DOHH2 (cell line): ENCODE data around the gene PARD6B.
"Not testable (repeated sequence)": the region's sequence is repeated elsewhere in the genome, so short reads cannot be mapped to it uniquely, and the experiment has no call there.

ENCODE experiments used
- H3F3A ChIP-seq: fragments of 200-600 bp; sonication (generic), shearing (Covaris generic); 2 replicates; pipeline ENCODE4 v1.6.0; 2016; ENCODE audit warnings: antibody characterized with exemption, mild to moderate bottlenecking; ENCODE audit not compliant: control insufficient read depth, insufficient read depth
- H3K27ac ChIP-seq: fragments of 200-600 bp; sonication (generic); 2 replicates; pipeline ENCODE4 v1.5.1; 2014; ENCODE audit warnings: low read depth, mild to moderate bottlenecking, low read length, moderate library complexity
- H3K27me3 ChIP-seq: fragments of 200-600 bp; sonication (generic); 2 replicates; pipeline ENCODE4 v1.6.1; 2014; ENCODE audit warnings: mild to moderate bottlenecking, low read length, mixed read lengths; ENCODE audit not compliant: control insufficient read depth
- H3K36me3 ChIP-seq: fragments of 200-600 bp; sonication (generic); 2 replicates; pipeline ENCODE4 v1.6.1; 2014; ENCODE audit warnings: mild to moderate bottlenecking, low read length, moderate library complexity, mixed read lengths; ENCODE audit not compliant: control insufficient read depth
- H3K4me1 ChIP-seq: fragments of 200-600 bp; sonication (generic); 2 replicates; pipeline ENCODE4 v1.6.1; 2014; ENCODE audit warnings: mild to moderate bottlenecking, low read length, mixed read lengths; ENCODE audit not compliant: control insufficient read depth
- H3K4me2 ChIP-seq: fragments of 200-600 bp; sonication (generic); 2 replicates; pipeline ENCODE4 v1.6.0; 2014; ENCODE audit warnings: mild to moderate bottlenecking, low read length, moderate library complexity
- H3K4me3 ChIP-seq: fragments of 200-600 bp; sonication (generic); 2 replicates; pipeline ENCODE4 v1.5.1; 2014; ENCODE audit warnings: mild to moderate bottlenecking, low read length, mixed read lengths
- H3K79me2 ChIP-seq: fragments of 200-600 bp; sonication (generic); 2 replicates; pipeline ENCODE4 v1.6.1; 2014; ENCODE audit warnings: mild to moderate bottlenecking, low read length, mixed read lengths; ENCODE audit not compliant: control insufficient read depth
- H3K9me2 ChIP-seq: fragments of 200-600 bp; sonication (generic); replicated peaks from 2 replicates; pipeline ENCODE4 v1.6.1; 2014; ENCODE audit warnings: mild to moderate bottlenecking, low read length, mixed read lengths; ENCODE audit not compliant: control insufficient read depth
- H3K9me3 ChIP-seq: fragments of 200-600 bp; sonication (generic); 2 replicates; pipeline ENCODE4 v1.6.1; 2014; ENCODE audit warnings: antibody characterized with exemption, low read length, mixed read lengths; ENCODE audit not compliant: control insufficient read depth, insufficient read depth
- H4K20me1 ChIP-seq: fragments of 200-600 bp; sonication (generic); 2 replicates; pipeline ENCODE4 v1.6.0; 2014; ENCODE audit warnings: low read depth, mild to moderate bottlenecking, antibody characterized with exemption, low read length, moderate library complexity; ENCODE audit not compliant: control insufficient read depth, insufficient read depth
- CTCF ChIP-seq: fragments of 200-600 bp; sonication (generic); IDR thresholded peaks from one replicate; pipeline ENCODE4 v1.5.1; 2014; ENCODE audit warnings: antibody characterized with exemption, mild to moderate bottlenecking, low read depth, low read length; ENCODE audit not compliant: poor library complexity, severe bottlenecking
- EZH2phosphoT487 ChIP-seq: fragments of 200-600 bp; sonication (generic); IDR thresholded peaks from 2 replicates; pipeline ENCODE4 v1.6.1; 2017; ENCODE audit warnings: borderline replicate concordance, mild to moderate bottlenecking, antibody characterized with exemption, low read length, moderate library complexity, mixed read lengths

PARD6B gene

DNA sequence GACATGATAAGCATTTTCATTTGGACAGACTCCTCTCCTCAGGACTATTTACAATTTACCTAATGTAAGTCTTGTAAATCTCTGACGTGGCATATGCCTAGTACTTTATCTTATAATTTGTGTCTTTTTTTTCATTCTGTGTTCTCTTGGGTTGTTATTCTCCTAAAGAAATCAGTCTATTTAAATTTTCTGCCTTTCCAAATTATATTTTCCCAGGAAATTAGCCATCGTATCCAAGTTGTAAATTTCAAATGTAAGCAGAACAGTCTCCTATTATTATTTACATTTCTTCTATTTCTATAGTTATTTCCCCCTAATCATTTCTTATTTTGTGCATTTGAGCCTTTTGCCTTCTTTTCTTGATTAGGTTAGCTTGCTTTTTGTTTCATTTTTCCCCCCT is 46.0 kb downstream of the PARD6B start:
- H3F3A ChIP-seq = no peaks in the 10 kb centered on the region
- no peak overlapping the region for H3K27ac ChIP-seq
- H3K4me1 ChIP-seq = no peaks in the 10 kb centered on the region
- no peaks in the 10 kb centered on the region for H3K9me3 ChIP-seq
- no peaks in the 10 kb centered on the region for H3K27me3 ChIP-seq
- no peak overlapping the region for H3K4me3 ChIP-seq
- no peaks in the 10 kb centered on the region for H3K36me3 ChIP-seq
- TF ChIP-seq EZH2phosphoT487 (no peak), CTCF (no peak)
- no peak overlapping the region for H3K4me2 ChIP-seq
- no peaks in the 10 kb centered on the region for H3K79me2 ChIP-seq
- H4K20me1 ChIP-seq = no peaks in the 10 kb centered on the region
- no peaks in the 10 kb centered on the region for H3K9me2 ChIP-seq

DNA sequence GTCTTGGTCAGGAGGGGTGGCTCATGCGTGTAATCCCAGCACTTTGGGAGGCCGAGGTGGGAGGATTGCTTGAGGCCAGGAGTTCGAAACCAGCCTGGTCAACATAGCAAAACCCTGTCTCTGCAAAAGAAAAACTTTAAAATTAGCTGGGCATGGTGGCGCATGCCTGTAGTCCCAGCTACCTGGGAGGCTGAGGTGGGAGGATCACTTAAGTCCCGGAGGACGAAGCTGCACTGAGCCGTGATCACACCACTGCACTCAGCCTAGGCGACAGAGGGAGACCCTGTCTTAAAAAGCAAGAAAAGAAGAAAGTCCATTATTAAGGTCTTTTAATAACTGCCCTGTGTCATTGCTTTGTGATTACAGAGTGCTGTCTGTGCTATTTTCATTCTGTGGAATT is 47.6 kb downstream of the PARD6B start:
- not testable (repeated sequence) for H3K4me3 ChIP-seq, H3K9me3 ChIP-seq, H4K20me1 ChIP-seq, H3K79me2 ChIP-seq, H3K4me1 ChIP-seq, H3K36me3 ChIP-seq, H3K27ac ChIP-seq, H3K4me2 ChIP-seq, H3K27me3 ChIP-seq, H3F3A ChIP-seq, H3K9me2 ChIP-seq

DNA sequence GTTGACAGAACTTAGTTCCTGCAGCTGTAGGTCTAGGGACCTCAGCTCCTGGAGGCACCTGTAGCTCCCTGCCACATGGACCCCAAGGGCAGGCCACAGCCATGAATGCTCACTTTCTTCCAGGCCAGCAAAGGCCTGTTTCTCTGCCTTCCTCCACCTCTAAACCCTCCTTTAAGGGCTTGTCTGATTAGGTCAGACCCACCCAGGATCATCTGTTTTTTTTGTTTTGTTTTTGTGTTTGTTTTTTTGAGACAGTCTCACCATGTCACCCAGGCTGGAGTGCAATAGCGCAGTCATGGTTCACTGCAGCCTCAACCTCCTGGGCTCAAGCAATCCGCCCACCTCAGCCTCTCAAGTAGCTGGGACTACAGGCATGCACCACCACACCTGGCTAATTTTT is 52.0 kb downstream of the PARD6B start:
- Histone ChIP-seq H3K4me3 (no peak overlapping the region), H3K27me3 (no peaks in the 10 kb centered on the region), H3K4me1 (peaks cover 9% of the 10 kb centered on the region), H3K4me2 (no peak overlapping the region), H4K20me1 (no peaks in the 10 kb centered on the region), H3K27ac (no peak overlapping the region), H3F3A (peaks cover under 1% of the 10 kb centered on the region; the same call in 1 of the 2 replicates), H3K36me3 (no peaks in the 10 kb centered on the region), H3K9me3 (no peaks in the 10 kb centered on the region), H3K9me2 (no peaks in the 10 kb centered on the region), H3K79me2 (no peaks in the 10 kb centered on the region)
- TF ChIP-seq CTCF (no peak), EZH2phosphoT487 (no peak)

DNA sequence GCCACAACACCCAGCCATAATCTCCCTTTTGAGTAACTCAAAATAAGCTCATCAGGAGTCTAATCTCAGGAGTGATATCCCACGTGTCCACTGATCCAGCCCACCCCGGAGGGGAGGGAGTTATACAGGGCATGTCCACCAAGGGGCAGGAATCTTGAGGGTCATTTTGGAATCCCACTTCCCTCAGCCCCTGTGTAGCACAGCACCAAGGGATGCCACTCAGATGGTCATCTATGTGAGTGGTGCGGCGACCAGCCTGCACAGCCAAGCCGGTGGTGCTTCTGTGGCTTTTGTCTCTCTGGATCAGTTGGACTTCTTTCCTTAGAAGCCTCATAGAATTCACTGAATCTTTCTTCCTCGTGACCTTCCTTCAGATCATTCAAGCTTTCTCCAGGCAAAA is 52.5 kb downstream of the PARD6B start:
- Histone ChIP-seq H3K9me3 (no peaks in the 10 kb centered on the region), H3F3A (peaks cover 4% of the 10 kb centered on the region; the same call in 1 of the 2 replicates), H3K27me3 (no peaks in the 10 kb centered on the region), H3K79me2 (no peaks in the 10 kb centered on the region), H3K4me3 (no peak overlapping the region), H4K20me1 (no peaks in the 10 kb centered on the region), H3K36me3 (no peaks in the 10 kb centered on the region), H3K4me2 (no peak overlapping the region), H3K9me2 (no peaks in the 10 kb centered on the region), H3K4me1 (peaks cover 13% of the 10 kb centered on the region), H3K27ac (no peak overlapping the region)
- TF ChIP-seq EZH2phosphoT487 = no peak
- no peak for TF ChIP-seq CTCF
